LNCAP (cell line): Measurements from ENCODE around the gene SYNPO.

ENCODE experiments used
- CTCF ChIP-seq: fragments of 450-650 bp; IDR thresholded peaks from 2 replicates; pipeline ENCODE4 v1.5.1; 2017; ENCODE audit warnings: mild to moderate bottlenecking

SYNPO gene

GRCh38 chr5:150670948-150671310, 30.5 kb downstream of the SYNPO start:
- TF ChIP-seq CTCF = no peak

GRCh38 chr5:150671509-150672236, 31.2 kb downstream of the SYNPO start:
- no peak for TF ChIP-seq CTCF

GRCh38 chr5:150672237-150672883, 31.9 kb downstream of the SYNPO start:
- no peak for TF ChIP-seq CTCF

GRCh38 chr5:150672884-150673275, 32.4 kb downstream of the SYNPO start:
- TF ChIP-seq CTCF = no peak

DNA sequence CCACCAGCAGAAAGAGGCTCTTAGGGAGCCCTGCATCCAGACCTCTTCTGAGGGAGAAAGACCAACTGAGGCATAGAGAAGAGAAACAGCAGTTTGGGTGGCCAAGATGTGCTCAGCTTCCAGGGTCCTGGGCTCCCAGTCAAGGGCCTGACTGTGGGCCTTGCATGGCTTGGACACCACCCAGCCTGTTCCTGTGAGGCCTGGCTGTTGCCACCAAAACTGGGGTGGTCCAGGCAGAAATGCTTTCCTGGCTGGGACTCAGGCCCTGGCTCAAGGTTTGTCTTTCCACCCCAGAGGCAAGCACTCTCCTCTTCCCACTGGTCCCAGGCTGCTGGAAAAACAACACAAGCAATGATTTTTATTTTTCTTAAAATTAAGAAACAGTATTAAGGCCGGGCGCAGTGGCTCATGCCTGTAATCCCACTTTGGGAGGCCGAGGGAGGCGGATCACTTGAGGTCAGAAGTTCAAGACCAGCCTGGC, 33.9 kb downstream of the SYNPO start:
- no peak for TF ChIP-seq CTCF

- TF ChIP-seq CTCF = no peak
Measured at GRCh38 chr5:150675069-150675468, 34.6 kb downstream of the SYNPO start.

DNA sequence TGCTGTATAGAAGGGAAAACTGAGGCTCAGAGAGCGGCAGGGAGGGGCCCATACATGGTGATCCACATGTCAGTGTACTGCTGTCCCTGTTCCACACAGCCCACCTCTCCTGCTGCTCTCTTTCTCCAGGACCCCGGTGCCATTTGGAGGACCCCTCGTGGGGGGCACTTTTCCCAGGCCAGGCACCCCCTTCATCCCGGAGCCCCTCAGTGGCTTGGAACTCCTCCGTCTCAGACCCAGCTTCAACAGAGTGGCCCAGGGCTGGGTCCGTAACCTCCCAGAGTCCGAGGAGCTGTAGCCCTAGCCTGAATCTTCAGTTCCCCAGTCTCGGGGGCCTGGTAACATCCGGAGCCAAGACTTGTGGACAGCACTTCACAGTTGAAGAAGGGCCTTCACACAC, 36.1 kb downstream of the SYNPO start:
- TF ChIP-seq CTCF = no peak
